ENCODE measurements around the gene GRIK3.

The GRIK3 gene

DNA sequence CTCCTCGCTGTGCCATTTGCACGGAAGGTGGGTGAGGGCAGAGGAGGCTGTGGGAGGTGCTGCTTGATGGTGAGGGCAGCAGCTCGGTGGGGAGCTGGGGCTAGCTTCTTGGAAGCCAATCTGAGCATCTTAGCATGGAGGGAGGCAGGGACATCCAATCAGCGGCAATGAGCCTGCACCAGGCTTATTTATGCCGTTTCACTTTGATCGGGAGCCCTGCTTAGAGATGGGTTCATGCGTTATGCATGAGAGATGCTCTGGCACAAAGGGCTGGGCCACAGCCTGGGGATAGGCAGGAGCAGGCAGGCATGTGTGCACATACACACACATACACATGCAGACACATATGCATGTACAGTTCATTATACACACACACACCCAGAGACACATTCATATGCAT is 220.2 kb downstream of the GRIK3 start:
- no peak for DNase-seq (ENCODE audit: extremely low spot score)
- no peak for TF ChIP-seq L3MBTL2 (conservative IDR thresholded peaks at IDR 0.05)
- CTCF ChIA-PET, result no interaction called here
- POLR2A ChIA-PET, result no interaction called here

DNA sequence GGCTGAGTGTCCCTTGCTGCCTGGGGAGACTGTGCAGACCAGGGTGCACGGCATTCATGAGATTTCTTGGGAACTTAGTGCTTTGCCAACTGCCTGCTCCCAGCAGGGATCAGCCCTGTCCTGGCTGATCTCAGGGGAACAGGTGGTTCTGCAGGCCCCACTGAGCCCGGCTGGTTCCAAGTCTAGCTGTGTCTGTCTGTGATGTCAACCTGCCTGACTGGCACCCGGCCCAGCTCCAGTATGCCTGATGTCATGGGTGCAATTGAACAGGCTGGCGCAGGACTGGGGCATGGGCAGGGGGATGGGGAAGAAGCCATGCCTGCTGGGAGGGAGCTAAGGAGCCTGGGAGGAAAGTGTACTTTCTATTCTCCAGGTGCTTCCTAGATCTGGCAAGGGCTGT is 227.1 kb downstream of the GRIK3 start:
- ChIA-PET POLR2A (no interaction called here), CTCF (no interaction called here)
- TF ChIP-seq FOXM1 (IDR thresholded peaks at IDR 0.05; ENCODE audit: borderline replicate concordance) (no peak), FOXK2 (IDR thresholded peaks at IDR 0.05) (no peak), NFRKB (IDR thresholded peaks at IDR 0.05) (no peak), TARDBP (IDR thresholded peaks at IDR 0.05) (no peak), LEF1 (IDR thresholded peaks at IDR 0.05; ENCODE audit: borderline replicate concordance) (no peak), ELF4 (IDR thresholded peaks at IDR 0.05) (no peak), SP1 (IDR thresholded peaks at IDR 0.05) (no peak), L3MBTL2 (conservative IDR thresholded peaks at IDR 0.05) (no peak), FOXA1 (IDR thresholded peaks at IDR 0.05) (no peak), ARNT (IDR thresholded peaks at IDR 0.05) (no peak), BHLHE40 (IDR thresholded peaks at IDR 0.05; ENCODE audit: borderline replicate concordance) (no peak)
- no peak for DNase-seq (ENCODE audit: extremely low spot score)

DNA sequence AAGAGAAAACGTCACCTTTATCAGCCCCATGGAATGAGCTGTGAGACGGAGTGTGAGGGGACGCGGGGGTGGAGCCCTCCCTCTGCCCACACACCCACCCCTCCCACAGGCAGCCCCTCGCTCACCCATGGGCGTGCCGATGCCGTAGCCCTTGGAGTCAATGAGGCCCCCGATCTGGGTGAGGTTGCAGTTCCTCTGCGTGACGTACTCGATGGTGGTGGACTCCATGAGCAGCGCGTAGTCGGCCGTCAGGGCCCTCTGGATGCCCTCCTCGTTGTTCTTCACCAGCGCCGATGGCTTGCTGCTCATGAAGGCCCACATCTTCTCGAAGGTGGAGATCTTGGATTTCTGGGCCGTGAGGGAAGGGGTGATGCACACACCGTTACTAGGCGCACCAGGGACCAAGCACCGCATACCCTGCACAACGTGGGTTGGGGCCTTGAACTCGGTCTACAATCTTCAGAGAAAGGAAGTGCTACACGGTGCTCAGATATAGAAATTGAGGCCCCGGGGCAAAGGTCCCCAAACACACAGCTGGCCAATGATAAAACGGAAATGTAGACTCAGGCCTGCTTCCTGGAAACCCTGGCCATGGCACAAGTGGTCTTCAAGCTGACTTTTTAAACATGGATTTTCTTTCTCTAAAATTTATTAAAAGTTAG is 228.2 kb downstream of the GRIK3 start:
- no peak for DNase-seq (ENCODE audit: extremely low spot score)
- ChIA-PET CTCF (interaction anchor here (0.6 kb wide), 1 partner anchor 58 kb away, joined by 3 read pairs; no protein-coding TSS in a partner anchor), POLR2A (no interaction called here)
- no peak for TF ChIP-seq FOXK2 (IDR thresholded peaks at IDR 0.05)
- no peak for TF ChIP-seq HDGF (IDR thresholded peaks at IDR 0.05; ENCODE audit: borderline replicate concordance)
- no peak for TF ChIP-seq L3MBTL2 (conservative IDR thresholded peaks at IDR 0.05)
- no peak for TF ChIP-seq SP1 (IDR thresholded peaks at IDR 0.05)
- TF ChIP-seq LEF1 (IDR thresholded peaks at IDR 0.05; ENCODE audit: borderline replicate concordance), result no peak
- no peak for TF ChIP-seq SUZ12 (IDR thresholded peaks at IDR 0.05)
- TF ChIP-seq ELF4 (IDR thresholded peaks at IDR 0.05), result no peak
- TF ChIP-seq ZNF384 (IDR thresholded peaks at IDR 0.05), result no peak
- no peak for TF ChIP-seq NFRKB (IDR thresholded peaks at IDR 0.05)
- TF ChIP-seq TARDBP (IDR thresholded peaks at IDR 0.05), result no peak
- no peak for TF ChIP-seq BHLHE40 (IDR thresholded peaks at IDR 0.05; ENCODE audit: borderline replicate concordance)

DNA sequence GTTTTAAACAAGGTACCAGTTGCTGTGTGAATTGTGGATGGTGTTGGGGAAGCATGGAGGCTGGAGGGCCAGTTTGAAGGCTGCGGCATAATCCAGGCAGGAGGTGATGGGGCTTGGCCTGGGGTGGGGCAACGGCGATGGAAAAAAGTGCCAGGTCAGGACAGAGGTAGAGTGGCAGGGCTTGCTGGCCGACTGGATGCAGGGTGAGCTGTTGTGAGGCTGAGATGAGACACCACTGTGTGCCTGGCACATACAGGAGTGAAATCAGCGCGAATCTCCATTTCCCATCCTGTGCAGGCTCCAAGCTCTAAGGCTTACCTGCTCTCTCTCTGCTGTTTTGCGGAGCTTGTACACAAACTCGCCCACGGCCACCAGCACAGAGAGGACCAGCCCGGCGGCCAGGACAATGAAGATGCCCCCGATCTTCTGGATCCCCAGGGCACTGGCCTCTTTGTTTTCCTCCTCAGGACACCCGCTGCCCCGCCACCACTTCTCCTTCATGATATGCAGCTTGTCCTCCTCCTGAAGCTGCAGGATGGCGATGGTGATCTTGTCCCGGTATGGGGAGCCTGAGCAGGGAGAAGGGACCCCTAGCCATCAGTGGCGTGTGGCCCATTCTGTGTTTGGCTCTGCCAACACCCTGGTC is 229.5 kb downstream of the GRIK3 start:
- no peak for DNase-seq (ENCODE audit: extremely low spot score)
- ChIA-PET POLR2A (no interaction called here), CTCF (no interaction called here)
- TF ChIP-seq FOXM1 (IDR thresholded peaks at IDR 0.05; ENCODE audit: borderline replicate concordance) (no peak), SP1 (IDR thresholded peaks at IDR 0.05) (no peak), LEF1 (IDR thresholded peaks at IDR 0.05; ENCODE audit: borderline replicate concordance) (no peak)

DNA sequence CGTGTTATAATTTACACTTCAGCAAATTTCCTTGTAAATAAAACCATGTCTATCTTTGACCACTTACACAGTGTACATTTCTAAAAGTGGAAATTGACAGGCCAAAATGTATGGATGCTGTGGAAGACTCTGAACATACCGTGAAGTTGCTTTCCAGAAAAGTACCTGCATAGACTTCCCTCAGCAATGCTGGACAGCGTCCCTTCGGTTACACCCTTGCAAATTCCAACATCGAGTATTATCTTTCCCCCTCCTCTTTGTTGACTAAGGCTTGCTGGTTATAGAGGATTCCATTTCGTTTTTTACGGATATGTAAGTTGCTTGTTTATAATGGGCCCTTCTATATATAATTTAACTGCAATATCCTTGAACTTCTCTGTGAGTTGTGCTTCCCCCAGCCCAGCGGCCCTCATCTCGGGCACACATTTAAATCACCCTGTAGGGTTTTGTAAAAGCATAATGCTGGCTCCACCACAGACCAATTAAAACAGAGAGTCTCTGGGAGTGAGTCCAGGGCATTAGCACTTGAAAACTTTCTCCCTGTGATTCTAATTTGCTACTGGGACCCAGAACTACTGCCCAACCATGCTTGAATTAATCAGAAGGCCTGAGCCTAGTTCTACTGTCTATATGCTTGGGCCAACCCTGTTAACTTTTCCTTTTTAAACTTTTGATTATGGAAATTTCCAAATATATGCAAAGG is 230.3 kb downstream of the GRIK3 start:
- no peak for DNase-seq (ENCODE audit: extremely low spot score)
- POLR2A ChIA-PET, result no interaction called here
- CTCF ChIA-PET, result no interaction called here
- TF ChIP-seq HDGF (IDR thresholded peaks at IDR 0.05; ENCODE audit: borderline replicate concordance) (no peak), L3MBTL2 (conservative IDR thresholded peaks at IDR 0.05) (no peak), TARDBP (IDR thresholded peaks at IDR 0.05) (no peak), FOXM1 (IDR thresholded peaks at IDR 0.05; ENCODE audit: borderline replicate concordance) (no peak), FOXA1 (IDR thresholded peaks at IDR 0.05) (no peak), ARNT (IDR thresholded peaks at IDR 0.05) (no peak), FOXK2 (IDR thresholded peaks at IDR 0.05) (no peak), SUZ12 (IDR thresholded peaks at IDR 0.05) (no peak), ZNF384 (IDR thresholded peaks at IDR 0.05) (no peak), ELF4 (IDR thresholded peaks at IDR 0.05) (no peak), SP1 (IDR thresholded peaks at IDR 0.05) (no peak), LEF1 (IDR thresholded peaks at IDR 0.05; ENCODE audit: borderline replicate concordance) (no peak), BHLHE40 (IDR thresholded peaks at IDR 0.05; ENCODE audit: borderline replicate concordance) (no peak), CTBP1 (IDR thresholded peaks at IDR 0.05; ENCODE audit: borderline replicate concordance) (no peak), NFRKB (IDR thresholded peaks at IDR 0.05) (no peak)
- TF ChIP-seq, protein P1, sequence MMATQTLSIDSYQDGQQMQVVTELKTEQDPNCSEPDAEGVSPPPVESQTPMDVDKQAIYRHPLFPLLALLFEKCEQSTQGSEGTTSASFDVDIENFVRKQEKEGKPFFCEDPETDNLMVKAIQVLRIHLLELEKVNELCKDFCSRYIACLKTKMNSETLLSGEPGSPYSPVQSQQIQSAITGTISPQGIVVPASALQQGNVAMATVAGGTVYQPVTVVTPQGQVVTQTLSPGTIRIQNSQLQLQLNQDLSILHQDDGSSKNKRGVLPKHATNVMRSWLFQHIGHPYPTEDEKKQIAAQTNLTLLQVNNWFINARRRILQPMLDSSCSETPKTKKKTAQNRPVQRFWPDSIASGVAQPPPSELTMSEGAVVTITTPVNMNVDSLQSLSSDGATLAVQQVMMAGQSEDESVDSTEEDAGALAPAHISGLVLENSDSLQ (IDR thresholded peaks at IDR 0.05), result no peak

DNA sequence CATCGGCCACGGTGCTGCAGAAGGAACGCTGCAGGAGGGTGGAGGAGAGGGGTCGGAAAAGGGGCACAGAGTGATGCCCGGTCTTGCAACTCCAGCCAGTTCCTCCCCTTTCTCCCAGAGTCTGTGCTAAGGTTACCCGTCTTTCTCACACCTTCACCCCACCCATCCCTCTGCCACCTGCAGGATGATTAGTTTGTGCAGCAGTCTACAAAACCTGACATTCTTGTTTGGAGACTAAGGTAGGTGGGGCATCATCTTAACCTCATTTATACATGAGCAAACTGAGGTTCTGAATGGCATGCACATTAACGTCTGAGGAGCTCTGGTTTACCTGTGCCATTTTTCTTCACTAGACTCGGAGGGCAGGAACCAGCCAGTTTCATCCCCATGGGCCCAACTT is 232.3 kb downstream of the GRIK3 start:
- TF ChIP-seq SP1 (IDR thresholded peaks at IDR 0.05) (no peak), NFRKB (IDR thresholded peaks at IDR 0.05) (no peak), HDGF (IDR thresholded peaks at IDR 0.05; ENCODE audit: borderline replicate concordance) (no peak), CTBP1 (IDR thresholded peaks at IDR 0.05; ENCODE audit: borderline replicate concordance) (no peak), ELF4 (IDR thresholded peaks at IDR 0.05) (no peak), FOXM1 (IDR thresholded peaks at IDR 0.05; ENCODE audit: borderline replicate concordance) (no peak), SUZ12 (IDR thresholded peaks at IDR 0.05) (no peak), TARDBP (IDR thresholded peaks at IDR 0.05) (no peak)
- TF ChIP-seq, protein P1 (IDR thresholded peaks at IDR 0.05), result no peak
- POLR2A ChIA-PET, result no interaction called here
- CTCF ChIA-PET, result no interaction called here
- no peak for DNase-seq (ENCODE audit: extremely low spot score)

DNA sequence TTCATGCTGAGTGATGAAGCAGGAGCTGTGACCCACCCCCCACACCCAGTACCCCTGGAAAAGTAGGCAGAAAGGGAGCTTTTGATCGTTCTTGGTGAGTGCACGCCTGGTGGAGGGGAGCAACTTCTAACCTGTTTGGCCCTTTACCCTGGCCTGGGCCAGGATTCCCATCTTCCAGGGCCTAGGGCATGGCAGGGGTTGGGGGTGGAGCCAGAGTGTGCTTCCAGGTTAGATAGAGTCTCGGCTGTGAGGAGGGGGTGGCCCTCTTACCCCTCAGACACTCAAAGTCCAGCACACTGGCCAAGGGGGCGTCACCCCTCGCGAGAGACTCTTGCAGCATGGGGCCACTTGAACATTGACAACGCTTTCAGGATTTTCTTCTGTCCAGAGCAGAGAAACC is 236.6 kb downstream of the GRIK3 start:
- ChIA-PET POLR2A (no interaction called here), CTCF (no interaction called here)
- no peak for DNase-seq (ENCODE audit: extremely low spot score)
- no peak for TF ChIP-seq SUZ12 (IDR thresholded peaks at IDR 0.05)
- no peak for TF ChIP-seq LEF1 (IDR thresholded peaks at IDR 0.05; ENCODE audit: borderline replicate concordance)
- TF ChIP-seq FOXK2 (IDR thresholded peaks at IDR 0.05), result no peak
- no peak for TF ChIP-seq HDGF (IDR thresholded peaks at IDR 0.05; ENCODE audit: borderline replicate concordance)
- TF ChIP-seq L3MBTL2 (conservative IDR thresholded peaks at IDR 0.05), result no peak
- no peak for TF ChIP-seq TARDBP (IDR thresholded peaks at IDR 0.05)
- TF ChIP-seq SP1 (IDR thresholded peaks at IDR 0.05), result no peak
- TF ChIP-seq ARNT (IDR thresholded peaks at IDR 0.05), result no peak
- no peak for TF ChIP-seq FOXA1 (IDR thresholded peaks at IDR 0.05)
- TF ChIP-seq, protein P1 (IDR thresholded peaks at IDR 0.05), result no peak
- TF ChIP-seq ZNF384 (IDR thresholded peaks at IDR 0.05), result no peak
- TF ChIP-seq BHLHE40 (IDR thresholded peaks at IDR 0.05; ENCODE audit: borderline replicate concordance), result no peak
- TF ChIP-seq FOXM1 (IDR thresholded peaks at IDR 0.05; ENCODE audit: borderline replicate concordance), result no peak
- TF ChIP-seq NFRKB (IDR thresholded peaks at IDR 0.05), result no peak
- no peak for TF ChIP-seq CTBP1 (IDR thresholded peaks at IDR 0.05; ENCODE audit: borderline replicate concordance)

All from HEK293T (cell line).